ENCODE data around the gene SLC12A6.

Gene SLC12A6

GRCh38 chr15:34327906-34328305 lies 9.7 kb downstream of the SLC12A6 start:
- FAIRE-seq = no peak

DNA sequence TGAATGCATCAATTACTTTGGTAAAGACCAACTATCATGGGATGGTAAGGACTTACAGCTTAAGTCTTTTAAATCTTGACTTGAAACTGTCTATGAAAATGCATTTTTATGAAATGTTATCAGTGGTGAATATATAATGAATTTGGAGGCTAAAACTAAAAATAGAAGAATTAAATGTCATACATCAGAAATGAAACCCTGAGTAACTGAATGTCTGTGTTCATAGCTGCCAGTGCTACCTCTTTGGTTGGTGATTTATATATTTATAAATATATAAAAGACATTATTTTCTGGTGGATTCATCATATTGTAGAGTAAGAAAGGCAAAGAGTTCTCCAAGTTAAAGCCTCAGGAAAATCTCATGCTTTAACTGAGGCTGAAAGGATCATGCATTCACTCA lies 12.2 kb downstream of the SLC12A6 start:
- FAIRE-seq = no peak

DNA sequence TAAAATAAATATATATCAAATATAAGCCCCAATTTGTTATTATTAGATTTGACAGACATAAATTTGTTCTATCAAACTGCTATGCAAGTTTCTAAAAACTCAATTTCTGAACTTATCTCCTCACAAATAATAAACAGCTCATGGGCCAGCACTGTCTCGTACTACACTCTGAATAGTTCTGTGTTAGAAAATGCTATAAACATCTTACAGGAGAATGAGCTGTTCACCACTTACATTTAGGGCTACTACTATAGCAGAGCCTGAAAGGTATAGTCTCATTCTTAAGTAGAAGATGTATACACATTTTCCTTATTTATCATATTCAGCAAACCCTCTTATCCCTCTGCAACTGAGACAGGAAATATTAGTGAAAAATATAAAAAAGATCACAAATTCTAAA lies 12.6 kb downstream of the SLC12A6 start:
- no peak for FAIRE-seq

DNA sequence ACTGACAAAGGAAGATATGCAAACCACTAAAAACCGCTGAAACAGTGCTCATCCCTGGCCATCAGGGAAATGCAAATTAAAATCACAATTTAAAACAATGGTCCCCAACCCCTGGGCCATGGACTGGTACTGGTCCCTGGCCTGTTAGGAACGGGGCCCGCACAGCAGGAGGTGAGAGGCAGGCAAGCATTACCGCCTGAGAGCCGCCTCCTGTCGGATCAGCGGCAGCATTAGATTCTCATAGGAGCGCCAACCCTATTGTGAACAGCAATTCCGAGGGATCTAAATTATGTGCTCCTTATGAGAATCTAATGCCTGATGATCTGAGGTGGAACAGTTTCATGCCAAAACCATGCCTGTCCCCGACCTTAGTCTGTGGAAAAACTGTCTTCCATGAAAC lies 14.4 kb downstream of the SLC12A6 start:
- no peak for FAIRE-seq

- FAIRE-seq = no peak
Observed at GRCh38 chr15:34318277-34319079, 19.1 kb downstream of the SLC12A6 start.

DNA sequence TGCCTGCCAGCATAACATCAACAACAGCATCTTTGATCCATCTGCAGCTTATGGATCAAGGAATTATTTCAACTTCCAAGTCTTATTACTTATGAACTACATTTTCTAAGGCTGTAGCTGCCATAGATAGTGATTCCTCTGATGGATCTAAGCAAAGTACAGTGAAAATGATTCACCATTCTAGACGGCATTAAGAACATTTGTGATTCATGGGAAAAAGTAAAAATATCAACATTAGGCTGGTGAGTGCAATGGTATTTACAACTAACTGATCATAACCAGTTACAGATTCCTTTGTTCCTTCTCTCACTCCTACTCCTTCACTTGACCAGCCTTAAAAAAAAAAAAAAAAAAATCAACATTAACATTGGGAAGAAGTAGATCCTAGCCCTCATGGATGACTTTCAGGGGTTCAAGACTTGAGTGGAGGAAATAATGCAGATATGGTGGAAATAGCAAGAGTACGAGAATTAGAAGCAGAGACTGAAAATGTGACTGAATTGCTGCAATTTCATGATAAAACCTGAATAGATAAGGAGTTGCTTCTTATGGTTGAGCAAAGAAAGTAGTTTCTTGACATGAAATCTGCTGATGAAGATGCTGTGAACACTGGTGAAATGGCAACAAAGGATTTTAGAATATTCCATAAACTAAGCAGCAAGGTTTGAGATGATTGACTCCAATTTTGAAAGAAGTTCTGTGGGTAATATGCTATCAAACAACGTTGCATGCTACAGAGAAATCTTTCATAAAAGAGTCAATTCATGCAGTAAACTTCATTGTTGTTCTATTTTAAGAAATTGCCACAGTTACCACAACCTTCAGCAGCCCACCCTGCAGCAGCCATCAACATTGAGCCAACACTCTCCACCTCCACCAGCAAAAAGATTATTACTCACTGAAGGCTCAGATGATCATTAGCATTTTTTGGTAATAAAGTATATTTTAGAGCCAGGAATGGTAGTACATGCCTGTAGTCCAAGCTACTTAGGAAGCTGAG lies 22.8 kb downstream of the SLC12A6 start:
- no peak for FAIRE-seq

GRCh38 chr15:34311563-34311962 lies 26.0 kb downstream of the SLC12A6 start:
- FAIRE-seq = no peak

GRCh38 chr15:34304613-34305012 lies 33.0 kb downstream of the SLC12A6 start:
- FAIRE-seq = no peak

- no peak for FAIRE-seq
Observed at GRCh38 chr15:34301058-34301457, 36.5 kb downstream of the SLC12A6 start.

DNA sequence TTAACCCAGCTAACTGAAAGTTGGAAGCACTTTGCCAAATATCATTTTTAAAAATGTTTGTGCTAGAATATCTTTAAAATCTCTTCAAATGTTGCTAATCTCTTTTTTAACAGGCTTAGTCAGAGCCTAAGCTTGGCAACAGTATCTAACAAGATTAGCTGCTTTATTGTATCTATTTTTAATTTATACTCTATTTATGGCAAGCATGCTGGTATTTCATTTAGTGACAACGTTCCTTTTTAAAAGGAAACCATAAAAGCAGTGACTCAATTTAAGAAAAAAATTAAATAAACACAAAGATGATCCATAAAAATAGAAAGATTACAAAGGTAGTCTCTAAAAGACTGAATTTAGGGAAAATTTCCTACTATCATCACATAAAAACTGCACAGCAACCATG lies 40.5 kb downstream of the SLC12A6 start:
- no peak for FAIRE-seq

GRCh38 chr15:34292621-34293020 lies 45.0 kb downstream of the SLC12A6 start:
- no peak for FAIRE-seq

GRCh38 chr15:34284937-34285336 lies 52.6 kb downstream of the SLC12A6 start:
- FAIRE-seq = no peak

DNA sequence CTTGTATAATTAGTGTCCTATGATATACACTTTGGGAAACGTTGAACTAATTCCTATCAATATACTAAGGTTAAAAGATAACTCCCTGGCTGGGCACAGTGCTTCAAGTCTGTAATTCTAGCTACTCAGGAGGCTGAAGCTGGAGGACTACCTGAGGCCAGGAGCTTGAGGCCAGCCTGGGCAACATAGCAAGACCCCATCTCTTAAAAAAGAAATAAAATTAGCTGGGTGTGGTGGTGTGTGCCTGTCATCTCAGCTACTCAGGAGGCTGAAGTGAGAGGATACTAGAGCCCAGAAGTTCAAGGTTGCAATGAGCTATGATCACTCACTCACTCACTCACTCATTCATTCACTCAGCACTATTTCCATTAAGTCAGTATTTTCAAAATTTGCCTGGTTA lies 55.2 kb downstream of the SLC12A6 start:
- no peak for FAIRE-seq

GRCh38 chr15:34280193-34280592 lies 57.4 kb downstream of the SLC12A6 start:
- no peak for FAIRE-seq

GRCh38 chr15:34279368-34279767 lies 58.2 kb downstream of the SLC12A6 start:
- FAIRE-seq = no peak

DNA sequence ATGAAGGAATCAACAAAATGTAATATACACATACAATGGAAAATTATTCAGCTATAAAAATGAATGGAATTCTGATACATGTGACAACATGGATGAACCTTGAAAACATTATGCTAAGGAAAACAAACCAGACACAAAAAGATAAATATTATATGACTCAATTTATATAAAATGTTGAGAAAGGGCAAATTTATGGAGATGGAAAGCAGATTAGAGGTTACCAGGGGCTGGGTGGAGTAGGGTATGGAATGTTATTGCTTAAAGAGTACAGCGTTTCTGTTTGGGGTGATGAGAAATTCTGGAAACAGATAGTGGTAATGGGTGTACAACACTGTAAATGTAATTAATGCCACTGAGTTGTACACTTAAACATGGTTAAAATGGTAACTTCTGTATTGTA lies 61.9 kb downstream of the SLC12A6 start:
- no peak for FAIRE-seq

- no peak for FAIRE-seq
Observed at GRCh38 chr15:34275154-34275553, 62.4 kb downstream of the SLC12A6 start.

DNA sequence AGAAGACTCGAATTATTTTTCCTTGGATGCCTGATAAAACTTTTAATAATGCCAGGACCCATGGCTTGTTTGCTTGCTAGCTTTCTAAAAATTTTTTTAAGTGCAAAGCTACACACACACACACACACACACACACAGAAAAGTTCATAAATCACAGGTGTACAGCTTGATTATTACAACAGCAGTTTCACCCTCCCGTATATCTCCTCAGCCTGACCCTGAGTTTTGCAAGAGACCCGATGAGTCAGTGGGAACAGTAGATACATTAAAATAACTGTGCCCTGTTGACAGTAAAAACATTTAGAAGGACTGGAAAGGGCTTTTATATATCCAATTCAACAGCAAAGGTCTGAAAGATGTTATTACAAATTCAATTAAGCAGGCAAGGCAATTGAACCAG lies 66.1 kb downstream of the SLC12A6 start:
- no peak for FAIRE-seq

- no peak for FAIRE-seq
Observed at GRCh38 chr15:34266751-34267150, 70.8 kb downstream of the SLC12A6 start.

- FAIRE-seq = no peak
Observed at GRCh38 chr15:34264076-34264475, 73.5 kb downstream of the SLC12A6 start.

DNA sequence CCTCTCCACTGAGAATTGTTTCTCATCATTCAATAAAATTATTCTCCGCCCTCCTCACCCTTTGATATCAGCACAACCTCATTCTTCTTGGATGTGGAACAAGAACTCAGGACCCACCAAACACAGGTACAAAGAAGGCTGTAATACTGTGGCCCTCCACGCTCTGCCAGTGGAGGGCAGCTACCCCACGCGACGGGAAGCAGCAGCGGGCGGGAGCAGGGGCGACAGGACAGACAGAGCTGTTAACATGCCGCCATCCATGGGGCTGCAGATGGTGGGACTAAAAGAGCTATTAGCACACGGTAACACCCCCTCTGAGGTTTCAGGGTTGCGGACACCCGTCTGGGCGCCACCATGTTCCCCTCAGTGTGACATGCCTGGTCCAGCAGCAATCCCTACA lies 75.2 kb downstream of the SLC12A6 start:
- no peak for FAIRE-seq

DNA sequence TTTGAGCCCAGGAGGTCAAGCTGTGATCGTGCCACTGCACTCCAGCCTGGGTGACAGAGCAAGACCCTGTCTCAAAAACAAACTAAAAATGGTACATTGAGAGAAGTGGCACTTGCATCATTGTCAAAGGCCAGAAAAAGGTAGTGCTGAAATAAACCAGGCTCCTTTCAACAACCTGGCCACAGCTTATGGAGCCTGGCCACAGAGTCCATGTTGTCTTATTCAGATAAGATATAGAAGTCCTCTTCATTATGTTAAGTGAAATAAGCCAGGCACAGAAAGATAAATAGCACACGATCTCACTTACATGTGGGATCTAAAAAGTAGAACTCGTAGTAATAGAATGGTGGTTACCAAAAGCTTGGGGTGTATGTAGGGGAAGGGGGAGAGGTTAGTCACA lies 78.0 kb downstream of the SLC12A6 start:
- FAIRE-seq = no peak

DNA sequence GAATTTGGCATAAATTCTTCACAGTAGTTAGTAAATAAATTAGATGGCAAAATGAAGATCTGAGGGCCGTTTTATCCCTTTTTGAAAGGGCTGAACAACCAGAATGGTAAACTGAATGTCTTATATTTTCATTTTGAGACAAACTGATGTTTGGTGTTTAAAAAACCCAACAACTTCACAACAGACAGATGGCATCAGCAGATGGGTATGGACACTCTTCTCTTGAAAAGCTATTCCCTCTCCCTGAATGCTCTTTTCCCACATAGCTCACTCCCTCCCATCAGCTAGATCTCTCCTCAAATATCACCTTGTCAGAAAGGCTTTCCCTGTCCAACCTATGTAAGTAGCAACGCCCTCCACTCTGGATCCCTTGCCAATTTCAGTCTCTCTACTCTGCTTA lies 79.4 kb downstream of the SLC12A6 start:
- FAIRE-seq = no peak

DNA sequence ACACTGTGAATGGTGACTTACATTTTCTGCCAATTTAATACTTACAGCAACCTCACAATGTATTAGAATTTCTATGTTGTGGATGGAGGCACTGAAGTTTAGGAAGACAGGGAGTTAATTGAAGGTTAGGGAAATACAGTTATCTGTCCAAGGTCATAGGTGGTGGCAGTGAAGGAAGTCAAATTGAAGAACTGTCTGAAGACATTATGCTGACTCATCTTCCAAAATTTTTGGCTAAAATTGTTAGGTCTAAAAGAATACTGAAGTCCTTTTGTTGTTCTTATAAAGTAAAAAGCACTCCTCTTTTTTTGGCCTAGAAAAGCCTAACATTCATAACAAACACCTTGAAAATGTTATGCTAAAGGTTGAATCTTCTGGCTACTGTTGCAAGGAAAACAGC lies 85.0 kb downstream of the SLC12A6 start:
- FAIRE-seq = no peak
